Naive B cell (primary cell): Measurements from ENCODE around the gene SARS2. TPM values are rescaled to one million over a fixed set of nuclear protein-coding genes. Genes with fewer than 3 reads are reported as not detected.

Experiments
- ATAC-seq, 2 donors: fragments of 150-1000 bp; cut with Tn5 transposase; 2 replicates each; pipeline ENCODE4 v1.10.0; 2021; ENCODE audit warnings: low read depth in 2 of 2, mild to moderate bottlenecking in 2 of 2, moderate library complexity in 2 of 2
- DNase-seq: peaks from one replicate; pipeline ENCODE4 v3.0.0; 2022
- H3K27ac Mint-ChIP-seq, 6 donors: one replicate each; pipeline ENCODE4 v1.8.0; 2020 to 2022; ENCODE audit warnings: mild to moderate bottlenecking in 6 of 6, mixed read lengths in 6 of 6, moderate library complexity in 5 of 6, inconsistent platforms in 2 of 6
- H3K27me3 Mint-ChIP-seq, 3 donors: one replicate each; pipeline ENCODE4 v1.8.0; 2021 to 2022; ENCODE audit warnings: mixed read lengths in 3 of 3, mild to moderate bottlenecking in 1 of 3
- H3K36me3 Mint-ChIP-seq, 2 donors: one replicate each; pipeline ENCODE4 v1.8.0; 2020 to 2022; ENCODE audit warnings: mixed read lengths in 2 of 2, inconsistent platforms in 1 of 2, mild to moderate bottlenecking in 1 of 2
- H3K4me1 Mint-ChIP-seq, 3 donors: one replicate each; pipeline ENCODE4 v1.8.0; 2020 to 2022; ENCODE audit warnings: mixed read lengths in 3 of 3, inconsistent platforms in 1 of 3, mild to moderate bottlenecking in 1 of 3, moderate library complexity in 1 of 3
- H3K4me3 Mint-ChIP-seq, 8 donors: one replicate each; pipeline ENCODE4 v1.8.0; 2020 to 2022; ENCODE audit warnings: mild to moderate bottlenecking in 8 of 8, mixed read lengths in 8 of 8, moderate library complexity in 8 of 8, inconsistent platforms in 2 of 8
- H3K9me3 Mint-ChIP-seq, 7 donors: one replicate each; pipeline ENCODE4 v1.8.0; 2020 to 2022; ENCODE audit warnings: mixed read lengths in 7 of 7, mild to moderate bottlenecking in 5 of 7, inconsistent platforms in 2 of 7, moderate library complexity in 1 of 7
- polyA plus RNA-seq, 6 donors: library from polyadenylated mRNA; unstranded; fragments of 300-500 nt; fragmentation: Illumina TruSeq; gene quantifications; one replicate each; pipeline ENCODE4 v1.2.3, GENCODE V29; 2021; ENCODE audit warnings: low read depth in 6 of 6

The SARS2 gene
- polyA plus RNA-seq, 6 donors from 2014 or later, result 3.6 to 16.6 (median 12.5) TPM

- Mint-ChIP-seq H3K9me3 (peaks cover 0 to 3% (median 0%) of the 10 kb centered on the region in 7 donors), H3K4me1 (peaks cover 42 to 59% (median 54%) of the 10 kb centered on the region in 3 donors), H3K27me3 (no peaks in the 10 kb centered on the region), H3K36me3 (no peaks in the 10 kb centered on the region), H3K27ac (peak overlapping the region; percentile 91 to 99 (median 95)), H3K4me3 (peak overlapping the region; percentile 93 to 98 (median 97))
- ATAC-seq, result peak; percentile 90 to 93
- DNase-seq, result peak; percentile 95
Measured at GRCh38 chr19:38869836-38870607, 60.5 kb downstream of the SARS2 start.

- peak; percentile 67 for DNase-seq
- Mint-ChIP-seq H3K36me3 (no peaks in the 10 kb centered on the region), H3K27me3 (no peaks in the 10 kb centered on the region), H3K9me3 (peaks cover 0 to 4% (median 2%) of the 10 kb centered on the region in 7 donors), H3K27ac (peak overlapping the region in 5 of 6 donors; percentile 94 to 99 (median 96)), H3K4me1 (peaks cover 48 to 66% (median 61%) of the 10 kb centered on the region in 3 donors), H3K4me3 (peak overlapping the region; percentile 93 to 98 (median 97))
- ATAC-seq, result peak; percentile 46
Measured at GRCh38 chr19:38869160-38869835, 61.3 kb downstream of the SARS2 start.

GRCh38 chr19:38868551-38868950 is 62.0 kb downstream of the SARS2 start:
- Mint-ChIP-seq H3K9me3 (peaks cover 0 to 5% (median 2%) of the 10 kb centered on the region in 7 donors), H3K36me3 (no peaks in the 10 kb centered on the region), H3K27me3 (no peaks in the 10 kb centered on the region), H3K4me3 (peak overlapping the region; percentile 93 to 98 (median 97)), H3K4me1 (peaks cover 51 to 68% (median 64%) of the 10 kb centered on the region in 3 donors), H3K27ac (peak overlapping the region in 5 of 6 donors; percentile 80 to 96 (median 94))
- ATAC-seq (no peak), DNase-seq (no peak)

- Mint-ChIP-seq H3K36me3 (no peaks in the 10 kb centered on the region), H3K4me3 (peak overlapping the region in 5 of 8 donors; percentile 34 to 84 (median 44)), H3K9me3 (peaks cover 0 to 5% (median 2%) of the 10 kb centered on the region in 7 donors), H3K27ac (peak overlapping the region in 4 of 6 donors; percentile 62 to 98 (median 96)), H3K27me3 (no peaks in the 10 kb centered on the region), H3K4me1 (peaks cover 53 to 77% (median 70%) of the 10 kb centered on the region in 3 donors)
- ATAC-seq (no peak), DNase-seq (no peak)
Measured at GRCh38 chr19:38867171-38867780, 63.3 kb downstream of the SARS2 start.

Other genes starting within 250 kb of the SARS2 start
- gene CAPN12, start 186.3 kb downstream of the SARS2 start, polyA plus RNA-seq, result 10 to 100 TPM in 4 of 6 donors, 1 to 10 TPM in 2; 3.3 to 25.4 (median 14.0) TPM
- gene LGALS7, start 157.2 kb downstream of the SARS2 start, polyA plus RNA-seq, result not detected
- gene LGALS7B, start 141.6 kb downstream of the SARS2 start, polyA plus RNA-seq, result 1 to 10 TPM in 1 of 6 donors, not detected in 5; 6.0 TPM
- gene LGALS4, start 117.8 kb downstream of the SARS2 start, polyA plus RNA-seq, result 1 to 10 TPM in 1 of 6 donors, not detected in 5; 1.4 TPM
- gene ECH1, start 99.0 kb downstream of the SARS2 start, polyA plus RNA-seq, result 100 to 1,000 TPM; 234 to 283 (median 274) TPM
- gene HNRNPL, start 80.8 kb downstream of the SARS2 start, polyA plus RNA-seq, result 100 to 1,000 TPM in 3 of 6 donors, 10 to 100 TPM in 3; 29.0 to 116 (median 99.3) TPM
- gene RINL, start 52.5 kb downstream of the SARS2 start, polyA plus RNA-seq, result 10 to 100 TPM; 22.1 to 80.3 (median 50.2) TPM
- gene SIRT2, start 31.1 kb downstream of the SARS2 start, polyA plus RNA-seq, result 10 to 100 TPM; 43.2 to 64.9 (median 54.4) TPM
- gene NFKBIB, start 30.8 kb downstream of the SARS2 start, polyA plus RNA-seq, result 10 to 100 TPM in 5 of 6 donors, 1 to 10 TPM in 1; 6.9 to 16.9 (median 12.1) TPM
- gene CCER2, start 18.6 kb downstream of the SARS2 start, polyA plus RNA-seq, result not detected
- 100 to 1,000 TPM in 2 of 6 donors, 10 to 100 TPM in 4; 66.8 to 117 (median 85.1) TPM for gene MRPS12, start 181 bp upstream of the SARS2 start, polyA plus RNA-seq
- not detected for gene FBXO17, start 45.0 kb upstream of the SARS2 start, polyA plus RNA-seq
- gene FBXO27, start 101.8 kb upstream of the SARS2 start, polyA plus RNA-seq, result not detected
- gene ACP7, start 153.6 kb upstream of the SARS2 start, polyA plus RNA-seq, result not detected
- gene PAK4, start 195.0 kb upstream of the SARS2 start, polyA plus RNA-seq, result 1 to 10 TPM in 5 of 6 donors, under 1 TPM in 1; 0.09 to 2.6 (median 1.7) TPM